Measurements from ENCODE around the gene MMRN1.

The MMRN1 gene

GRCh38 chr4:89994176-89994873 lies 99.7 kb downstream of the MMRN1 start:
- Histone ChIP-seq H4K20me1 (ENCODE audit: control insufficient read depth, insufficient read depth, low read depth, low read length) (no peaks in the 10 kb centered on the region), H3K9me3 (ENCODE audit: control insufficient read depth, insufficient read depth, low read length) (no peaks in the 10 kb centered on the region; the same call in 1 of the 2 replicates), H3K27ac (ENCODE audit: low read depth, low read length) (no peak overlapping the region), H3K36me3 (ENCODE audit: control insufficient read depth, low read length) (no peaks in the 10 kb centered on the region), H3K4me3 (ENCODE audit: low read length) (no peak overlapping the region), H3K79me2 (ENCODE audit: control insufficient read depth, low read length) (no peaks in the 10 kb centered on the region), H3K9me2 (replicated peaks; ENCODE audit: control insufficient read depth, low read length) (no peaks in the 10 kb centered on the region), H3F3A (ENCODE audit: control insufficient read depth, insufficient read depth) (no peaks in the 10 kb centered on the region), H3K4me2 (ENCODE audit: low read length) (no peak overlapping the region), H3K27me3 (ENCODE audit: control insufficient read depth, low read length) (no peaks in the 10 kb centered on the region), H3K4me1 (ENCODE audit: control insufficient read depth, low read length) (no peaks in the 10 kb centered on the region)
- no peak for TF ChIP-seq EZH2phosphoT487 (IDR thresholded peaks at IDR 0.05; ENCODE audit: borderline replicate concordance, low read length)
- TF ChIP-seq CTCF (IDR thresholded peaks at IDR 0.05; ENCODE audit: low read depth, low read length, poor library complexity, severe bottlenecking) = no peak

- no peak overlapping the region for H3K4me2 ChIP-seq (ENCODE audit: low read length)
- no peaks in the 10 kb centered on the region for H3K4me1 ChIP-seq (ENCODE audit: control insufficient read depth, low read length)
- no peaks in the 10 kb centered on the region; the same call in 1 of the 2 replicates for H3K9me3 ChIP-seq (ENCODE audit: control insufficient read depth, insufficient read depth, low read length)
- TF ChIP-seq EZH2phosphoT487 (IDR thresholded peaks at IDR 0.05; ENCODE audit: borderline replicate concordance, low read length) = no peak
- no peak for TF ChIP-seq CTCF (IDR thresholded peaks at IDR 0.05; ENCODE audit: low read depth, low read length, poor library complexity, severe bottlenecking)
- no peaks in the 10 kb centered on the region for H3K9me2 ChIP-seq (replicated peaks; ENCODE audit: control insufficient read depth, low read length)
- H4K20me1 ChIP-seq (ENCODE audit: control insufficient read depth, insufficient read depth, low read depth, low read length) = no peaks in the 10 kb centered on the region
- H3K27me3 ChIP-seq (ENCODE audit: control insufficient read depth, low read length) = no peaks in the 10 kb centered on the region
- H3K4me3 ChIP-seq (ENCODE audit: low read length) = no peak overlapping the region
- H3K36me3 ChIP-seq (ENCODE audit: control insufficient read depth, low read length) = no peaks in the 10 kb centered on the region
- no peaks in the 10 kb centered on the region for H3F3A ChIP-seq (ENCODE audit: control insufficient read depth, insufficient read depth)
- no peaks in the 10 kb centered on the region for H3K79me2 ChIP-seq (ENCODE audit: control insufficient read depth, low read length)
- H3K27ac ChIP-seq (ENCODE audit: low read depth, low read length) = no peak overlapping the region
These were observed 100.4 kb downstream of the MMRN1 start for GRCh38 chr4:89995006-89995405.

GRCh38 chr4:89995814-89996213 lies 101.2 kb downstream of the MMRN1 start:
- no peak overlapping the region for H3K4me2 ChIP-seq (ENCODE audit: low read length)
- H3F3A ChIP-seq (ENCODE audit: control insufficient read depth, insufficient read depth) = no peaks in the 10 kb centered on the region
- H3K9me2 ChIP-seq (replicated peaks; ENCODE audit: control insufficient read depth, low read length) = no peaks in the 10 kb centered on the region
- H3K4me3 ChIP-seq (ENCODE audit: low read length) = no peak overlapping the region
- H3K27me3 ChIP-seq (ENCODE audit: control insufficient read depth, low read length) = no peaks in the 10 kb centered on the region
- no peak overlapping the region for H3K27ac ChIP-seq (ENCODE audit: low read depth, low read length)
- no peak for TF ChIP-seq EZH2phosphoT487 (IDR thresholded peaks at IDR 0.05; ENCODE audit: borderline replicate concordance, low read length)
- TF ChIP-seq CTCF (IDR thresholded peaks at IDR 0.05; ENCODE audit: low read depth, low read length, poor library complexity, severe bottlenecking) = no peak
- H3K9me3 ChIP-seq (ENCODE audit: control insufficient read depth, insufficient read depth, low read length) = no peaks in the 10 kb centered on the region; the same call in 1 of the 2 replicates
- H3K4me1 ChIP-seq (ENCODE audit: control insufficient read depth, low read length) = no peaks in the 10 kb centered on the region
- H3K36me3 ChIP-seq (ENCODE audit: control insufficient read depth, low read length) = no peaks in the 10 kb centered on the region
- no peaks in the 10 kb centered on the region for H4K20me1 ChIP-seq (ENCODE audit: control insufficient read depth, insufficient read depth, low read depth, low read length)
- no peaks in the 10 kb centered on the region for H3K79me2 ChIP-seq (ENCODE audit: control insufficient read depth, low read length)

All from DOHH2 (cell line).